ENCODE data around the gene PPP1R16B.
A peak's percentile ranks its signal among the peaks of the same experiment; 100 is the strongest.

The PPP1R16B gene

GRCh38 chr20:38875175-38875993 is 69.9 kb downstream of the PPP1R16B start:
- Histone ChIP-seq H4K20me1 (ENCODE audit: insufficient read depth, low read length) (peaks cover 4% of the 10 kb centered on the region; the same call in 1 of the 2 replicates), H3K27me3 (ENCODE audit: low read depth, low read length) (no peaks in the 10 kb centered on the region), H3K4me3 (ENCODE audit: low read length) (peak overlapping the region; percentile 43), H3K9me3 (ENCODE audit: insufficient read depth, low read length) (no peaks in the 10 kb centered on the region), H3K4me1 (ENCODE audit: low read length) (peaks cover 99% of the 10 kb centered on the region), H3K9ac (ENCODE audit: low read length) (peak overlapping the region; percentile 89), H3K4me2 (ENCODE audit: low read length) (peak overlapping the region; percentile 68), H3K79me2 (ENCODE audit: low read length) (peaks cover 93% of the 10 kb centered on the region), H2AFZ (ENCODE audit: low read depth, low read length) (no peak overlapping the region), H3K27ac (ENCODE audit: low read length) (peak overlapping the region; percentile 93), H3K36me3 (replicated peaks; ENCODE audit: low read depth, low read length) (peaks cover 28% of the 10 kb centered on the region)
- TF ChIP-seq CTCF (IDR thresholded peaks at IDR 0.05; ENCODE audit: low read depth, low read length), result peak; percentile 19; the same call in 1 of the 2 replicates
- no peak for TF ChIP-seq EZH2phosphoT487 (IDR thresholded peaks at IDR 0.05; ENCODE audit: low read depth)

GRCh38 chr20:38877483-38877882 is 72.0 kb downstream of the PPP1R16B start:
- TF ChIP-seq EZH2phosphoT487 (IDR thresholded peaks at IDR 0.05; ENCODE audit: low read depth) (no peak), CTCF (IDR thresholded peaks at IDR 0.05; ENCODE audit: low read depth, low read length) (no peak)
- peak overlapping the region; percentile 21; the same call in 1 of the 2 replicates for H3K4me2 ChIP-seq (ENCODE audit: low read length)

DNA sequence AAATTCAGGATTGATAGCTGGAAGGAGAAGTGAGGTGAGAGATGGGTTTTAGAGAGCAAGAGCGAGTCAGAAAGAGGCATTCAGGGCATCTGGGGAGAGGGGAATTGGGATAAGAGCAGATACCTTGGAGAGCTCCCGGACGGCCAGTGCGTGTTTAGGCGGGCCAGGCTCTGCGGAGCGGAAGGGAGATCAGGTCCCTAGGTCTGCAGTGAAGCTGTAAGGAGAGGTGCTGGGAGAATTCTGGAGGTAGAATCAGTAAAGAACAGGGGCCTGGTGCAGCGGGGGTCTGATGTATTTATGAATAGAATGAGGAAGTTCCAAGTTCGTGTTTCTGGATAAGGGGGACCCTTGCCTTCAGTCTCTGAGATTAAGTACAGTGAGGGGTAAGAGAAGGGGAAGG is 73.4 kb downstream of the PPP1R16B start:
- Histone ChIP-seq H3K4me3 (ENCODE audit: low read length) (no peak overlapping the region), H3K27ac (ENCODE audit: low read length) (peak overlapping the region; percentile 93), H3K27me3 (ENCODE audit: low read depth, low read length) (no peaks in the 10 kb centered on the region), H3K36me3 (replicated peaks; ENCODE audit: low read depth, low read length) (peaks cover 52% of the 10 kb centered on the region), H4K20me1 (ENCODE audit: insufficient read depth, low read length) (peaks cover 37% of the 10 kb centered on the region), H3K4me2 (ENCODE audit: low read length) (peak overlapping the region; percentile 13), H3K9me3 (ENCODE audit: insufficient read depth, low read length) (no peaks in the 10 kb centered on the region), H3K4me1 (ENCODE audit: low read length) (peaks cover 99% of the 10 kb centered on the region), H2AFZ (ENCODE audit: low read depth, low read length) (no peak overlapping the region), H3K79me2 (ENCODE audit: low read length) (peaks cover 95% of the 10 kb centered on the region), H3K9ac (ENCODE audit: low read length) (peak overlapping the region; percentile 15)
- TF ChIP-seq CTCF (IDR thresholded peaks at IDR 0.05; ENCODE audit: low read depth, low read length) (no peak), EZH2phosphoT487 (IDR thresholded peaks at IDR 0.05; ENCODE audit: low read depth) (no peak)

More at GRCh38 chr20:38877483-38877882, 72.0 kb downstream of the PPP1R16B start:
- H4K20me1 ChIP-seq (ENCODE audit: insufficient read depth, low read length), result peaks cover 23% of the 10 kb centered on the region
- no peaks in the 10 kb centered on the region for H3K27me3 ChIP-seq (ENCODE audit: low read depth, low read length)
- H3K36me3 ChIP-seq (replicated peaks; ENCODE audit: low read depth, low read length), result peaks cover 39% of the 10 kb centered on the region
- H3K4me3 ChIP-seq (ENCODE audit: low read length), result no peak overlapping the region
- peaks cover 93% of the 10 kb centered on the region for H3K79me2 ChIP-seq (ENCODE audit: low read length)
- H3K4me1 ChIP-seq (ENCODE audit: low read length), result peaks cover 99% of the 10 kb centered on the region
- H3K9ac ChIP-seq (ENCODE audit: low read length), result peak overlapping the region; percentile 5; the same call in 1 of the 2 replicates
- H2AFZ ChIP-seq (ENCODE audit: low read depth, low read length), result no peak overlapping the region
- no peaks in the 10 kb centered on the region for H3K9me3 ChIP-seq (ENCODE audit: insufficient read depth, low read length)
- peak overlapping the region; percentile 93 for H3K27ac ChIP-seq (ENCODE audit: low read length)

- peaks cover 83% of the 10 kb centered on the region for H3K4me1 ChIP-seq (ENCODE audit: low read length)
- peaks cover 99% of the 10 kb centered on the region for H3K79me2 ChIP-seq (ENCODE audit: low read length)
- H3K27ac ChIP-seq (ENCODE audit: low read length), result peak overlapping the region; percentile 25
- peaks cover 56% of the 10 kb centered on the region for H3K36me3 ChIP-seq (replicated peaks; ENCODE audit: low read depth, low read length)
- H3K9me3 ChIP-seq (ENCODE audit: insufficient read depth, low read length), result no peaks in the 10 kb centered on the region
- peaks cover 50% of the 10 kb centered on the region for H4K20me1 ChIP-seq (ENCODE audit: insufficient read depth, low read length)
- peak overlapping the region; percentile 1; the same call in 1 of the 2 replicates for H3K9ac ChIP-seq (ENCODE audit: low read length)
- H3K27me3 ChIP-seq (ENCODE audit: low read depth, low read length), result no peaks in the 10 kb centered on the region
- H3K4me2 ChIP-seq (ENCODE audit: low read length), result peak overlapping the region; percentile 11
- no peak overlapping the region for H3K4me3 ChIP-seq (ENCODE audit: low read length)
- TF ChIP-seq EZH2phosphoT487 (IDR thresholded peaks at IDR 0.05; ENCODE audit: low read depth) (no peak), CTCF (IDR thresholded peaks at IDR 0.05; ENCODE audit: low read depth, low read length) (no peak)
- no peak overlapping the region for H2AFZ ChIP-seq (ENCODE audit: low read depth, low read length)
These were observed 75.6 kb downstream of the PPP1R16B start for GRCh38 chr20:38880952-38881735.
